ENCODE data around the gene CADM1. TPM values are rescaled to one million over a fixed set of nuclear protein-coding genes. Genes with fewer than 3 reads are reported as not detected.
A peak's percentile ranks its signal among the peaks of the same experiment; 100 is the strongest.

CADM1 gene
- total RNA-seq, 1 donor from 2014 or later = 41.7 TPM

DNA sequence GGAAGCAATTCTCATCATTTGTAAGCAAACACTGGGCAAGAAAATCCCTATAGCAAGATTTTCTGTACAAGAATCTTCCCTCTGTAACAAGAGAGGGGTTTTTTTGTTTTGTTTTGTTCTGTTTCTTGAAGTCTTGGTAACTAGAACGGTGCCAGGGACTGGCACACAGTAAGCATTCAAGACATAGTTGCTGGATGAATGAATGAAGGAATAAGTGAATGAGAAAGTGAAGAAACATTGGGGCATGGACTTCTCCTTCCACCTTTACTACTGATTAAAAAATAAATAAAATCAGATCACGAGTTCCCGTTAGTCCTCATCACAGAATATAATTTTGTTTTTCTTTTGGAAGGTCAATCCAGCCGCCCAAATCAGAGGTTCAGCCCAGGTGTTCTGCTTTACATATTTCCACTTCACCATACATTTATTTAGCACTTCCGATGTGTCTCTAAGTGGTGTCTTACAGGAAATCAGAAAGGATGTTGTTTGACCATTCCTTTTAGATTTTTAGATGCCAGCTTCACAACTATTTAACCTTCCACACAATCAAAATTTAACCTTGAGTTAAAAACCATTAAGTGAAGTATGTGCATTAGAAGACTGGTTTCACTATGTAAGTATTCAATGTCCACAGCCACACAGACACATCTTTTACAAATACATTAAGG, 281.2 kb downstream of the CADM1 start:
- TF ChIP-seq, protein P1, sequence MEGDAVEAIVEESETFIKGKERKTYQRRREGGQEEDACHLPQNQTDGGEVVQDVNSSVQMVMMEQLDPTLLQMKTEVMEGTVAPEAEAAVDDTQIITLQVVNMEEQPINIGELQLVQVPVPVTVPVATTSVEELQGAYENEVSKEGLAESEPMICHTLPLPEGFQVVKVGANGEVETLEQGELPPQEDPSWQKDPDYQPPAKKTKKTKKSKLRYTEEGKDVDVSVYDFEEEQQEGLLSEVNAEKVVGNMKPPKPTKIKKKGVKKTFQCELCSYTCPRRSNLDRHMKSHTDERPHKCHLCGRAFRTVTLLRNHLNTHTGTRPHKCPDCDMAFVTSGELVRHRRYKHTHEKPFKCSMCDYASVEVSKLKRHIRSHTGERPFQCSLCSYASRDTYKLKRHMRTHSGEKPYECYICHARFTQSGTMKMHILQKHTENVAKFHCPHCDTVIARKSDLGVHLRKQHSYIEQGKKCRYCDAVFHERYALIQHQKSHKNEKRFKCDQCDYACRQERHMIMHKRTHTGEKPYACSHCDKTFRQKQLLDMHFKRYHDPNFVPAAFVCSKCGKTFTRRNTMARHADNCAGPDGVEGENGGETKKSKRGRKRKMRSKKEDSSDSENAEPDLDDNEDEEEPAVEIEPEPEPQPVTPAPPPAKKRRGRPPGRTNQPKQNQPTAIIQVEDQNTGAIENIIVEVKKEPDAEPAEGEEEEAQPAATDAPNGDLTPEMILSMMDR (IDR thresholded peaks at IDR 0.05; ENCODE audit: insufficient read depth, low read length, poor library complexity, severe bottlenecking) = no peak
- Histone ChIP-seq H3K27me3 (ENCODE audit: control insufficient read depth, insufficient read depth, low read length) (no peaks in the 10 kb centered on the region), H3K4me3 (ENCODE audit: low read depth, low read length) (no peak overlapping the region), H3K36me3 (ENCODE audit: control insufficient read depth, insufficient read depth, low read length) (peaks cover 1% of the 10 kb centered on the region)
- no peak for DNase-seq (ENCODE audit: low read depth)

DNA sequence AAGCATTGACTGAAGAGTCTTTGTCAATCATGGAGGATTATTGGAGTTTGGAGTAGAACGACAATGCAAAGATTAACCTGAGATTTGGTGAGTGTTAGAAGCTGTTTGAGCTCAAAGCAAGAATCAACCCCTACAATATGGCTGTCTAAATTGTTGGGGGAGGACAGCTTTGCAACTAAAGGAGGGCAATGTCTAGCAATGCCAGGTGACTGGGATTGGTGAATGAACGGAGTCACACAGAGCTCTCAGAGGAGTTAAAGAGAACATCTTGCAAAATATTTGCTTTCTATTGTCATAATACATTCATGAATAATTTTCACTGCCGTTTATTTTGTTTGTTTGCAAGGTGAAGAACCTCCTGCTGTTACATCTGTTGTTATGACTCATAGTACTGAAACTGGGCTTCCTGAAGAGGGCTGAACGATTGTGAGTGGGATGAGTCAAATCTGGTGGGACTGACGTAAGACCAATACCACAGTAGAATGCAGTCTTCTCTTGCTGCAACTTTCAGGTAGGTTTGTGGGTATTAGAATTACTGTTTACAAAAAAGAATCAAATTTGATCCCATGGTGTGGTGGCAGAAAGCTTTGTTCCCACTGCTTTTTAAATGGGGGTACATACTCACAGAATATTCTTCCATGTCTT, 281.9 kb downstream of the CADM1 start:
- no peak overlapping the region for H3K4me3 ChIP-seq (ENCODE audit: low read depth, low read length)
- no peaks in the 10 kb centered on the region for H3K36me3 ChIP-seq (ENCODE audit: control insufficient read depth, insufficient read depth, low read length)
- H3K27me3 ChIP-seq (ENCODE audit: control insufficient read depth, insufficient read depth, low read length) = no peaks in the 10 kb centered on the region
- DNase-seq (ENCODE audit: low read depth) = peak; percentile 93
- TF ChIP-seq, protein P1 (IDR thresholded peaks at IDR 0.05; ENCODE audit: insufficient read depth, low read length, poor library complexity, severe bottlenecking) = no peak

DNA sequence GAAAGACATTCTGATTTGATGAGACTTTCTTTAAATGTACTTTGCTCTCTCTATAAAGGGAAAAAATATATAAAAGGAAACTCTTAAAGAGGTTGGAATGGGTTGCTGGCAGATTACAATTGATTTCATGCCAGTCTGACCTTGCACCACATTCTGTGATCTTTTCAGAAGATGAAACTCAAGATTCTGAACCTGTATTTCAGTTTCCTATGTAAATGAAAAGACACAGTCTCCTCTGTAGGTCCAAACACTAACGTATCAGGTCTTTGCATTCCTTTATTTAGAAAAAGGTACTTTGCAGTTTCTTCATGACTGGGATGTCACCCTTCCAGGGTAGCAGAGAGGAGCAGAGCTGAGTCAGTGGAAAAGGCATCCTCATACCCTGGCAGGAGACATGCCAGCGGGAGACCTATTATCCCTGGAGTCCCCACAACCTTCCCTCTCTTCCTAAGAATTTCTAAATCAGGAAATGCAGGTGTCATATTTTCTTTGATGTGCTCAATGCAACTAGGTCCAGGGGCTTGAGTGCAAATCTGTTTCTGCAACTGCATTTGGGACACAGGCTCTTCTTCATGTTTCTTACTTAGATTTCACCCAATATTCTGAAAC, 282.6 kb downstream of the CADM1 start:
- no peak for DNase-seq (ENCODE audit: low read depth)
- Histone ChIP-seq H3K4me3 (ENCODE audit: low read depth, low read length) (no peak overlapping the region), H3K27me3 (ENCODE audit: control insufficient read depth, insufficient read depth, low read length) (no peaks in the 10 kb centered on the region), H3K36me3 (ENCODE audit: control insufficient read depth, insufficient read depth, low read length) (no peaks in the 10 kb centered on the region)
- TF ChIP-seq, protein P1 (IDR thresholded peaks at IDR 0.05; ENCODE audit: insufficient read depth, low read length, poor library complexity, severe bottlenecking) = no peak

DNA sequence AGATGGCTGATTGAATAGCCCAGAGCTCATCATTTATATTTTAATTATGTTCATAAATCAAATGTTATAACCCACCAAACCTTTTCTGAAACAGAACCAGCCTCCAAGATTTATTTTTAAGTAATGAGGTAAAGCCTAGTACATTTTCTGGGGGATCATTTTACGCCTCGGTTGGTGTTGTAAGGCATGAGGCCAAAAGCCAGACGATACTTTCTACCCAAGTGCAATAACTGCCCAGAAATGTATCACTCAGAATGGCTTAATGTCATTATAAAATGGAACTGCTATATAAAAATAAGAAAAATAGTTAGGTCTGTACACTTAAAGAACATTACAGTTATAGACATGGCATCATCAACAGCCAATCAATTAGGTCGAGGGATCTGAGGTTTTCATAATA, 283.3 kb downstream of the CADM1 start:
- TF ChIP-seq, protein P1 (IDR thresholded peaks at IDR 0.05; ENCODE audit: insufficient read depth, low read length, poor library complexity, severe bottlenecking) = no peak
- DNase-seq (ENCODE audit: low read depth) = no peak
- no peak overlapping the region for H3K4me3 ChIP-seq (ENCODE audit: low read depth, low read length)
- no peaks in the 10 kb centered on the region for H3K36me3 ChIP-seq (ENCODE audit: control insufficient read depth, insufficient read depth, low read length)
- H3K27me3 ChIP-seq (ENCODE audit: control insufficient read depth, insufficient read depth, low read length) = no peaks in the 10 kb centered on the region

DNA sequence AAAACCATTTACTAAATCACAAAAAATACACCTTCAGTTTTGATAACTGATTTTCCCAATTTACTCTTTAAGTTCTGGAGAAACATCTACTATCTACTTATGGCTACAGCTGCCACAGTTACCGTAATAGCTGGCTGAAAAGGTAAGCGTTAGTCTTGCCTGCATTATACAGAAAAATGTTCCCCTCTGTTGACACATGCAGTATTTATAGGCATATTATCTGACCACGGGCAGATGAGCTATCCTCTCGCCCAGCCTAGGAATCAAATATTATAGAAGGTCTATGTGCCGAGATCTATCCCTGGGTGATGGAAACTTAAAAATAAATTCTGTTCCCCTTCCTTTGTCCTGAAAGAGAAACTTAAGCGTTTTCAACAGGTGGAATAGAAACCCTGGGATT, 283.8 kb downstream of the CADM1 start:
- Histone ChIP-seq H3K27me3 (ENCODE audit: control insufficient read depth, insufficient read depth, low read length) (no peaks in the 10 kb centered on the region), H3K4me3 (ENCODE audit: low read depth, low read length) (no peak overlapping the region), H3K36me3 (ENCODE audit: control insufficient read depth, insufficient read depth, low read length) (no peaks in the 10 kb centered on the region)
- DNase-seq (ENCODE audit: low read depth) = no peak
- TF ChIP-seq, protein P1 (IDR thresholded peaks at IDR 0.05; ENCODE audit: insufficient read depth, low read length, poor library complexity, severe bottlenecking) = no peak
